ENCODE measurements around the gene NEAT1. TPM values are rescaled to one million over a fixed set of nuclear protein-coding genes. Genes with fewer than 3 reads are reported as not detected.

Gene NEAT1
- total RNA-seq, 4 donors from 2014 or later: 537 to 773 (median 608) TPM

- TF ChIP-seq CTCF (IDR thresholded peaks at IDR 0.05; ENCODE audit: low read depth): no peak
Observed at GRCh38 chr11:65412271-65413076, 10.1 kb upstream of the NEAT1 start.

- no peak for TF ChIP-seq CTCF (IDR thresholded peaks at IDR 0.05; ENCODE audit: low read depth)
Observed at GRCh38 chr11:65414776-65415498, 7.7 kb upstream of the NEAT1 start.

GRCh38 chr11:65415499-65416340, 6.9 kb upstream of the NEAT1 start:
- no peak for TF ChIP-seq CTCF (IDR thresholded peaks at IDR 0.05; ENCODE audit: low read depth)

GRCh38 chr11:65416341-65416824, 6.2 kb upstream of the NEAT1 start:
- TF ChIP-seq CTCF (IDR thresholded peaks at IDR 0.05; ENCODE audit: low read depth): no peak

GRCh38 chr11:65416841-65417701, 5.5 kb upstream of the NEAT1 start:
- no peak for TF ChIP-seq CTCF (IDR thresholded peaks at IDR 0.05; ENCODE audit: low read depth)

- TF ChIP-seq CTCF (IDR thresholded peaks at IDR 0.05; ENCODE audit: low read depth): no peak
Observed at GRCh38 chr11:65417702-65418430, 4.7 kb upstream of the NEAT1 start.
